ENCODE results near the gene CCL25.
"Not testable (repeated sequence)": the region's sequence is repeated elsewhere in the genome, so short reads cannot be mapped to it uniquely, and the experiment has no call there.

- not testable (repeated sequence) for TF ChIP-seq EZH2phosphoT487 (IDR thresholded peaks at IDR 0.05; ENCODE audit: borderline replicate concordance, low read length); CTCF (IDR thresholded peaks at IDR 0.05; ENCODE audit: low read depth, low read length, poor library complexity, severe bottlenecking)
Measured at GRCh38 chr19:8101910-8102309, 49.4 kb downstream of the CCL25 start.
